ENCODE data around the gene UIMC1.

GRCh38 chr5:177041936-177042335 lies 35.4 kb upstream of the UIMC1 start:
- TF ChIP-seq CTCF (IDR thresholded peaks at IDR 0.05) (no peak), POLR2A (IDR thresholded peaks at IDR 0.05) (no peak)
